Limb (tissue), 2 donors: ENCODE results near the gene PHF2.

Source experiments
- DNase-seq, 2 donors: peaks; one replicate each; pipeline ENCODE4 v3.0.0-alpha.2; 2016; ENCODE audit errors: extremely low spot score in 2 of 2

Gene PHF2

GRCh38 chr9:93701494-93702218, 125.3 kb downstream of the PHF2 start:
- no peak for DNase-seq

GRCh38 chr9:93702261-93702660, 125.9 kb downstream of the PHF2 start:
- no peak for DNase-seq

GRCh38 chr9:93708289-93708986, 132.1 kb downstream of the PHF2 start:
- no peak for DNase-seq

- DNase-seq, result no peak
These were observed 132.6 kb downstream of the PHF2 start for GRCh38 chr9:93708987-93709302.

- DNase-seq, result no peak
These were observed 133.4 kb downstream of the PHF2 start for GRCh38 chr9:93709600-93710369.

- no peak for DNase-seq
These were observed 134.0 kb downstream of the PHF2 start for GRCh38 chr9:93710370-93710723.

GRCh38 chr9:93711002-93711401, 134.6 kb downstream of the PHF2 start:
- no peak for DNase-seq

- DNase-seq, result no peak
These were observed 136.5 kb downstream of the PHF2 start for GRCh38 chr9:93712896-93713295.

- no peak for DNase-seq
These were observed 137.3 kb downstream of the PHF2 start for GRCh38 chr9:93713716-93714115.

GRCh38 chr9:93721417-93721965, 145.1 kb downstream of the PHF2 start:
- DNase-seq, result no peak

GRCh38 chr9:93724852-93725251, 148.5 kb downstream of the PHF2 start:
- no peak for DNase-seq

GRCh38 chr9:93725382-93725781, 149.0 kb downstream of the PHF2 start:
- DNase-seq, result no peak

- no peak for DNase-seq
These were observed 149.8 kb downstream of the PHF2 start for GRCh38 chr9:93726147-93726546.
